Stimulated activated CD4-positive, alpha-beta T cell treated with anti-CD3 and anti-CD28 coated beads, Interleukin-1b, Interleukin-23, amount 100 ng/mL, for 48 hours (primary cell): ENCODE data around the gene PBX3.
A peak's percentile ranks its signal among the peaks of the same experiment; 100 is the strongest.

Experiments
- DNase-seq: peaks from one replicate; pipeline ENCODE4 v3.0.0-alpha.2; 2020

The PBX3 gene

GRCh38 chr9:125826850-125827249 lies 79.7 kb downstream of the PBX3 start:
- DNase-seq: no peak

GRCh38 chr9:125829743-125830142 lies 82.6 kb downstream of the PBX3 start:
- peak; percentile 45 for DNase-seq

- DNase-seq: no peak
Measured at GRCh38 chr9:125831054-125831453, 83.9 kb downstream of the PBX3 start.

- DNase-seq: no peak
Measured at GRCh38 chr9:125831616-125832015, 84.4 kb downstream of the PBX3 start.

- DNase-seq: no peak
Measured at GRCh38 chr9:125835655-125836054, 88.5 kb downstream of the PBX3 start.

GRCh38 chr9:125839317-125839716 lies 92.1 kb downstream of the PBX3 start:
- DNase-seq: no peak

- DNase-seq: no peak
Measured at GRCh38 chr9:125841444-125841843, 94.3 kb downstream of the PBX3 start.

GRCh38 chr9:125842242-125842641 lies 95.1 kb downstream of the PBX3 start:
- no peak for DNase-seq

- no peak for DNase-seq
Measured at GRCh38 chr9:125843646-125844045, 96.5 kb downstream of the PBX3 start.

GRCh38 chr9:125844611-125845010 lies 97.4 kb downstream of the PBX3 start:
- DNase-seq: no peak

GRCh38 chr9:125845271-125845808 lies 98.2 kb downstream of the PBX3 start:
- no peak for DNase-seq

- DNase-seq: no peak
Measured at GRCh38 chr9:125847735-125848134, 100.6 kb downstream of the PBX3 start.

- no peak for DNase-seq
Measured at GRCh38 chr9:125850106-125850632, 103.0 kb downstream of the PBX3 start.

GRCh38 chr9:125850763-125851162 lies 103.6 kb downstream of the PBX3 start:
- DNase-seq: no peak

GRCh38 chr9:125851979-125852378 lies 104.8 kb downstream of the PBX3 start:
- DNase-seq: no peak

- DNase-seq: no peak
Measured at GRCh38 chr9:125852386-125852785, 105.2 kb downstream of the PBX3 start.

- DNase-seq: no peak
Measured at GRCh38 chr9:125854553-125855275, 107.5 kb downstream of the PBX3 start.

GRCh38 chr9:125856331-125856730 lies 109.2 kb downstream of the PBX3 start:
- no peak for DNase-seq

GRCh38 chr9:125861405-125862058 lies 114.4 kb downstream of the PBX3 start:
- DNase-seq: no peak

GRCh38 chr9:125863923-125864322 lies 116.8 kb downstream of the PBX3 start:
- no peak for DNase-seq

- DNase-seq: no peak
Measured at GRCh38 chr9:125867751-125868415, 120.7 kb downstream of the PBX3 start.

- DNase-seq: no peak
Measured at GRCh38 chr9:125878164-125878631, 131.0 kb downstream of the PBX3 start.

- no peak for DNase-seq
Measured at GRCh38 chr9:125881042-125881441, 133.9 kb downstream of the PBX3 start.
